Glutamatergic neuron (in vitro differentiated cells): ENCODE data around the gene SYP. TPM values are rescaled to one million over a fixed set of nuclear protein-coding genes. Genes with fewer than 3 reads are reported as not detected.
A peak's percentile ranks its signal among the peaks of the same experiment; 100 is the strongest.

ENCODE experiments used
- DNase-seq: peaks from one replicate; pipeline ENCODE4 v3.0.0; 2022
- H3K27ac Mint-ChIP-seq: one replicate; pipeline ENCODE4 v1.8.0; 2020; ENCODE audit warnings: mild to moderate bottlenecking, mixed read lengths, inconsistent platforms; ENCODE audit not compliant: unreplicated experiment
- H3K27me3 Mint-ChIP-seq: one replicate; pipeline ENCODE4 v1.8.0; 2020; ENCODE audit warnings: mild to moderate bottlenecking, moderate library complexity, mixed read lengths, inconsistent platforms; ENCODE audit not compliant: unreplicated experiment
- H3K36me3 Mint-ChIP-seq: one replicate; pipeline ENCODE4 v1.8.0; 2020; ENCODE audit warnings: mild to moderate bottlenecking, mixed read lengths, inconsistent platforms; ENCODE audit not compliant: unreplicated experiment
- H3K4me1 Mint-ChIP-seq: one replicate; pipeline ENCODE4 v1.8.0; 2020; ENCODE audit warnings: mild to moderate bottlenecking, low read depth, mixed read lengths, inconsistent platforms; ENCODE audit not compliant: unreplicated experiment
- H3K4me3 Mint-ChIP-seq: one replicate; pipeline ENCODE4 v1.8.0; 2020; ENCODE audit warnings: mild to moderate bottlenecking, mixed read lengths, inconsistent platforms; ENCODE audit not compliant: unreplicated experiment
- H3K9me3 Mint-ChIP-seq: one replicate; pipeline ENCODE4 v1.8.0; 2020; ENCODE audit warnings: mild to moderate bottlenecking, moderate library complexity, mixed read lengths, inconsistent platforms; ENCODE audit not compliant: unreplicated experiment
- total RNA-seq: library from RNA; stranded (reverse); fragmentation: NEBNext Ultra II Directional; extraction: Animal tissue kit (Norgen Biotek cat#: 25700); gene quantifications from one replicate; pipeline ENCODE4 v1.2.1, GENCODE V29; 2021; ENCODE audit not compliant: unreplicated experiment
- TF ChIP-seq, protein P1 (sequence below): fragments of 200-600 bp; sonication (generic); IDR thresholded peaks from one replicate; pipeline ENCODE4 v1.5.0; 2021; ENCODE audit not compliant: partially characterized antibody, unreplicated experiment

SYP gene
- total RNA-seq, 1 donor from 2014 or later = 291 TPM

DNA sequence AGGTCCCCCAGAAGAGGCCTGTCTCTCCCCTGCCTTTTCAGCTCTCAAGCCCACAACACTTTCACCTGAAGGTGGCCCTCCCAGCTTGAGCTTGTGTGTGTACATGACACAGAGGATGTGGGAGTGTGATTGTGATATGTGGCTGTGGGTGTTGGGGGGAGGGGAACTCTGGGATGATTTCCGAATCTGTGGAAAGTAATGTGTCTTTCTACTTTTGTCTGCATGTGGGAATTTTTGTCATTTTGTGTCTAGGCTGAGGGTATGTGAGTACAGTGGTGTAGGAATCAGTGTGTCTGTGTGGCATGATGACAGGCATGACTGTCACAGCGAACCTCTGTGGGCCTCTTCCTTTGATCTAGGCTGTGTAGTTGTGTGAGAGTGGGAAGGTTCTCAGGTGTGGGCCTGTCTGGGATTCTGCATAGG is 6.4 kb downstream of the SYP start:
- H3K4me1 Mint-ChIP-seq = peaks cover 19% of the 10 kb centered on the region
- peaks cover 8% of the 10 kb centered on the region for H3K36me3 Mint-ChIP-seq
- H3K9me3 Mint-ChIP-seq = peaks cover 19% of the 10 kb centered on the region
- DNase-seq = no peak
- H3K27me3 Mint-ChIP-seq = peaks cover 15% of the 10 kb centered on the region
- H3K4me3 Mint-ChIP-seq = no peak overlapping the region
- peak overlapping the region; percentile 65 for H3K27ac Mint-ChIP-seq
- TF ChIP-seq, protein P1, sequence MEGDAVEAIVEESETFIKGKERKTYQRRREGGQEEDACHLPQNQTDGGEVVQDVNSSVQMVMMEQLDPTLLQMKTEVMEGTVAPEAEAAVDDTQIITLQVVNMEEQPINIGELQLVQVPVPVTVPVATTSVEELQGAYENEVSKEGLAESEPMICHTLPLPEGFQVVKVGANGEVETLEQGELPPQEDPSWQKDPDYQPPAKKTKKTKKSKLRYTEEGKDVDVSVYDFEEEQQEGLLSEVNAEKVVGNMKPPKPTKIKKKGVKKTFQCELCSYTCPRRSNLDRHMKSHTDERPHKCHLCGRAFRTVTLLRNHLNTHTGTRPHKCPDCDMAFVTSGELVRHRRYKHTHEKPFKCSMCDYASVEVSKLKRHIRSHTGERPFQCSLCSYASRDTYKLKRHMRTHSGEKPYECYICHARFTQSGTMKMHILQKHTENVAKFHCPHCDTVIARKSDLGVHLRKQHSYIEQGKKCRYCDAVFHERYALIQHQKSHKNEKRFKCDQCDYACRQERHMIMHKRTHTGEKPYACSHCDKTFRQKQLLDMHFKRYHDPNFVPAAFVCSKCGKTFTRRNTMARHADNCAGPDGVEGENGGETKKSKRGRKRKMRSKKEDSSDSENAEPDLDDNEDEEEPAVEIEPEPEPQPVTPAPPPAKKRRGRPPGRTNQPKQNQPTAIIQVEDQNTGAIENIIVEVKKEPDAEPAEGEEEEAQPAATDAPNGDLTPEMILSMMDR = no peak

DNA sequence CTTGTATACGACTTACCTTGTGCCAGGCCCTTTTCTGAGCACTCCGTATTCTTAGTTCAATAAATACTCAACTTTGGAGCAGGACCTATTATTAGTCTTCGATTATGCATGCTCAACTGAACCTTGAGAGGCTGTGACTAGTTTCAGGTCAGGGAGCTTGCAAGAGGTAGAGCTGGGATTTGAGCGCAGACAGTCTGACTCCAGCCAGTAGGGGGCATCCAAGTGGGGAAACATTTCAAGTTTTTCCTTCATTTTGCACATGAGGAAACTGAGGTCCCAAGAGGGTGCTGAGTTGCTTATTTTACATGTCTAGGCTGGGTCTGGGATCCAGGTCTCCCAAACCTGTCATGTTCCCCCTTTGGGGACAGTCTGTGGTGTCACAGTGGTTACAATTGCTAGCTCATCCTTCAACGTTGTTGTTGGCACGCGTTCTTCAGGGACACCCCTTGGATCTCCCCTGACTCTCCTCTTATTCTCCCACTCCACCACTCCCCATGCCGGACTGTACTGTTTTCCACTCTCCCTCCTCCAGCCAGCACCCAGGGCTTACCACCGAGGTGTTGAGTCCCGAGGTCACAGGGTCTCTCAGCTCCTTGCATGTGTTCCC is 7.2 kb downstream of the SYP start:
- Mint-ChIP-seq H3K9me3 (peaks cover 13% of the 10 kb centered on the region), H3K36me3 (peaks cover under 1% of the 10 kb centered on the region), H3K4me1 (peaks cover 13% of the 10 kb centered on the region), H3K27me3 (peaks cover 9% of the 10 kb centered on the region), H3K27ac (no peak overlapping the region), H3K4me3 (no peak overlapping the region)
- TF ChIP-seq, protein P1 = peak; percentile 64
- peak; percentile 51 for DNase-seq

DNA sequence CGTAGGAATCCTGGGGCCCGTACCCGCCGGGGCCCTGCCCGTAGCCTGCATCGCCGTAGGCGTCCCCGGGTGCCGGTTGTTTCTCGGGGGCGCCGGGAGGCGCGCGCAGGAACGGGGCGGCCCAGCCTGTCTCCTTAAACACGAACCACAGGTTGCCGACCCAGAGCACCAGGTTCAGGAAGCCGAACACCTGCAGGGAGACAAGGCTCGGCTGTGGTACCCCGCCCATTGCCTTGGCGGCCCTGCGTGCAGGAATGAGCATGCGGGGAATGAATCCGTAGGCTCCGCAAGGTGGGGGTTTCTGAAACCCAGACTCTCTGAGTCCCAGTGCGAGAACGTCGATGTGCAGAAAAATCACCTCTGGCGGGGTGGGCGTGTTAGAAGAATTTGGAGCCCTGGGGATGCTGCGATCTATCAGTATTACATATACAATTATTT is 8.4 kb downstream of the SYP start:
- Mint-ChIP-seq H3K4me3 (peak overlapping the region; percentile 74), H3K27ac (no peak overlapping the region), H3K4me1 (peaks cover 13% of the 10 kb centered on the region), H3K9me3 (peaks cover 13% of the 10 kb centered on the region), H3K27me3 (peaks cover 8% of the 10 kb centered on the region), H3K36me3 (no peaks in the 10 kb centered on the region)
- DNase-seq = no peak
- TF ChIP-seq, protein P1 = no peak

DNA sequence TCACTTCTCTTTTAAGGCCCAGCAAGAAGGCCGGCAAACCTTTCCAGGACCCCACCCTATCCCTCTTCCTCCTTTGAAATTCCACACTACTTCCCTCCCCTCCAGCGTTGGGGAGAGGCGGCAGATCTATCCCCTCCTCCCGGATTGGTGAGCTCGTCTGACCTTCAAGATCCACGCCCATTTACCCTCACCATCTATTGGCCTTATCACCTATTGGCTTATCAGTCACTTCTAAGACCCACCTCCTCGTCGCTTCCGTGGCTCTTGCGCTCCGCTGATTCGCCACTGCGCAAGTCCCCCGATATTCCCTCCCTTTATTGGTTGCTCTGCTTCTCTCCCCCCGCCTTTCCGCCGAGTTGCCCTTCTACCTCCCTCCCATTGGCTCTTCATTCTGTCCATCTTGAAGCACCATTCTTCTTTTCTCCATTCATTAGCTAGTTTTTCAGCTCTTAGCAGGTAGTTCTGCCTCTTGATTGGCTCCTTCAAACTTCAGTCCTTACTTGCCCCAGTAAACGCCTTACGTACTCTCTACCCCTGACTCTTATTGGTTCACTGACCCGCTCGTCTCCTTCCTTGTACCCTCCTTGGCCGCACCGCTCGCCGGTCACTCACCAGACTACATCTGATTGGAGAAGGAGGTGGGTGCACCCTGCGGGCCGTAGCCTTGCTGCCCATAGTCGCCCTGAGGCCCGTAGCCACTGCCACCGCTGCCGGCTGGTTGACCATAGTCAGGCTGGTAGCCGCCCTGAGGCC is 9.0 kb downstream of the SYP start:
- Mint-ChIP-seq H3K36me3 (no peaks in the 10 kb centered on the region), H3K27ac (peak overlapping the region; percentile 82), H3K4me1 (peaks cover 13% of the 10 kb centered on the region), H3K27me3 (peaks cover 8% of the 10 kb centered on the region), H3K4me3 (peak overlapping the region; percentile 86), H3K9me3 (peaks cover 13% of the 10 kb centered on the region)
- DNase-seq = peak; percentile 75
- TF ChIP-seq, protein P1 = no peak

GRCh38 chrX:49189606-49190005 is 10.4 kb downstream of the SYP start:
- no peak for DNase-seq
- Mint-ChIP-seq H3K9me3 (peaks cover 13% of the 10 kb centered on the region), H3K27me3 (peaks cover 13% of the 10 kb centered on the region), H3K27ac (no peak overlapping the region), H3K4me3 (peak overlapping the region; percentile 63), H3K36me3 (no peaks in the 10 kb centered on the region), H3K4me1 (peaks cover 9% of the 10 kb centered on the region)
- TF ChIP-seq, protein P1 = no peak
